ENCODE data around the gene OMG.

DNA sequence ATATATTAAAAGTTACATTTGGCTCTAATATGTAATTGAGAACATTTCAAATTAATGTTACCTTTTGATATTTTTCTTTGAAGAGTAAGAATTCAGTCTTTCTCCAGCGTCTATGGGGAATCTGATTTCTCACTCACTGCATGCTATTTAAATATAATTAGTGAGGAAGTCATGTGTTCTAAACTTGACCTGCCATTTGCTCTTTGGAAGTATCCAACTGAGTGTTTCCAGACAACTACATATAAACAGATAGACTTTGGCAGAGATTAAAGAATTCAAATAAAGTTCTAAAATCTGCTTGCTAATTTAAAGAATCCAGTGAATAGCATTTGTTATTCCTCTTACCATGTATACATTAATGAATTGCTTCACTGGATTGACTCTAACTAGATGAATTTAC, 23.5 kb downstream of the OMG start:
- TF ChIP-seq, protein P1, sequence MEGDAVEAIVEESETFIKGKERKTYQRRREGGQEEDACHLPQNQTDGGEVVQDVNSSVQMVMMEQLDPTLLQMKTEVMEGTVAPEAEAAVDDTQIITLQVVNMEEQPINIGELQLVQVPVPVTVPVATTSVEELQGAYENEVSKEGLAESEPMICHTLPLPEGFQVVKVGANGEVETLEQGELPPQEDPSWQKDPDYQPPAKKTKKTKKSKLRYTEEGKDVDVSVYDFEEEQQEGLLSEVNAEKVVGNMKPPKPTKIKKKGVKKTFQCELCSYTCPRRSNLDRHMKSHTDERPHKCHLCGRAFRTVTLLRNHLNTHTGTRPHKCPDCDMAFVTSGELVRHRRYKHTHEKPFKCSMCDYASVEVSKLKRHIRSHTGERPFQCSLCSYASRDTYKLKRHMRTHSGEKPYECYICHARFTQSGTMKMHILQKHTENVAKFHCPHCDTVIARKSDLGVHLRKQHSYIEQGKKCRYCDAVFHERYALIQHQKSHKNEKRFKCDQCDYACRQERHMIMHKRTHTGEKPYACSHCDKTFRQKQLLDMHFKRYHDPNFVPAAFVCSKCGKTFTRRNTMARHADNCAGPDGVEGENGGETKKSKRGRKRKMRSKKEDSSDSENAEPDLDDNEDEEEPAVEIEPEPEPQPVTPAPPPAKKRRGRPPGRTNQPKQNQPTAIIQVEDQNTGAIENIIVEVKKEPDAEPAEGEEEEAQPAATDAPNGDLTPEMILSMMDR (IDR thresholded peaks at IDR 0.05; ENCODE audit: extremely low read depth in 1 of 2, insufficient read depth in 1 of 2, low read depth in 1 of 2, low read length in 2 of 2) = no peak
- no peak for TF ChIP-seq JUN (IDR thresholded peaks at IDR 0.05; ENCODE audit: borderline replicate concordance, insufficient read depth, insufficient read length, low read depth)
- no peak for TF ChIP-seq POLR2AphosphoS5 (IDR thresholded peaks at IDR 0.05; ENCODE audit: insufficient read depth, low read depth, low read length)
- no peak for TF ChIP-seq POLR2A (IDR thresholded peaks at IDR 0.05; ENCODE audit: low read depth, low read length)
- no peak for TF ChIP-seq GATA2 (IDR thresholded peaks at IDR 0.05; ENCODE audit: insufficient read depth, insufficient read length, low read depth, low read length)
- TF ChIP-seq EZH2 (IDR thresholded peaks at IDR 0.05; ENCODE audit: borderline replicate concordance, low read depth, low read length, severe bottlenecking) = no peak
- no peak for TF ChIP-seq MYC (IDR thresholded peaks at IDR 0.05; ENCODE audit: low read depth, low read length)
- no peak for TF ChIP-seq FOS (IDR thresholded peaks at IDR 0.05; ENCODE audit: borderline replicate concordance, insufficient read depth, low read length)
